Uterus (tissue), 4 donors: Measurements from ENCODE around the gene CNOT6L. TPM values are rescaled to one million over a fixed set of nuclear protein-coding genes. Genes with fewer than 3 reads are reported as not detected.

ENCODE experiments used
- DNase-seq, 2 donors: peaks; one replicate each; pipeline ENCODE4 v3.0.0-alpha.2; 2019 to 2020
- H3K27ac ChIP-seq, 2 donors: fragments of 200-600 bp; sonication (generic); 1 replicate in 1 of 2; 2 replicates in 1 of 2; pipeline ENCODE4 v1.5.1; 2016 to 2018
- H3K27me3 ChIP-seq, 2 donors: fragments of 200-600 bp; sonication (generic); one replicate each; pipeline ENCODE4 v1.5.1; 2018 to 2019; ENCODE audit warnings: control low read depth in 1 of 2
- H3K36me3 ChIP-seq, 2 donors: fragments of 200-600 bp; sonication (generic); one replicate each; pipeline ENCODE4 v1.5.1; 2019; ENCODE audit warnings: control low read depth in 1 of 2
- H3K4me1 ChIP-seq, 2 donors: fragments of 200-600 bp; sonication (generic); one replicate each; pipeline ENCODE4 v1.5.1; 2018 to 2019; ENCODE audit warnings: control low read depth in 1 of 2
- H3K4me3 ChIP-seq, 2 donors: fragments of 200-600 bp; sonication (generic); 1 replicate in 1 of 2; 2 replicates in 1 of 2; pipeline ENCODE4 v1.5.1; 2018 to 2019; ENCODE audit warnings: mild to moderate bottlenecking in 1 of 2
- H3K9me3 ChIP-seq, 2 donors: fragments of 200-600 bp; sonication (generic); one replicate each; pipeline ENCODE4 v1.5.1; 2019; ENCODE audit warnings: control low read depth in 1 of 2
- CTCF ChIP-seq, 4 experiments: fragments of 200-600 bp in 2 of 4; fragments of 450-650 bp in 2 of 4; sonication (generic) in 2 of 4; IDR thresholded peaks; one replicate each; pipeline ENCODE4 v1.5.1; 2016 to 2019; ENCODE audit warnings: antibody characterized with exemption in 4 of 4, mild to moderate bottlenecking in 2 of 4, moderate library complexity in 1 of 4
- POLR2A ChIP-seq, 2 donors: fragments of 450-650 bp; IDR thresholded peaks; one replicate each; pipeline ENCODE4 v1.6.1; 2016; ENCODE audit warnings: antibody characterized with exemption in 2 of 2, mild to moderate bottlenecking in 1 of 2, moderate library complexity in 1 of 2
- intact Hi-C: fragments of 100-400 bp; cut with DNase I; formaldehyde crosslinking; loops from one replicate; pipeline ENCODE4 v1.15.1; 2023; ENCODE audit warnings: low total_unique reads
- total RNA-seq, 4 donors: library from RNA; depleted of rRNA in 3 of 4; stranded (reverse); fragments of >200 nt in 3 of 4; gene quantifications; one replicate each; pipeline versions ENCODE4 v1.1.0 to v1.2.4, GENCODE V29; 2014 to 2023
- donor health status: DM: yes; HTN: yes; CAD: no.

CNOT6L gene
- total RNA-seq, 4 donors from 2014 or later = 6.7 to 63.2 (median 45.9) TPM

GRCh38 chr4:77820649-77821561, 1.7 kb upstream of the CNOT6L start:
- H3K27me3 ChIP-seq = no peaks in the 10 kb centered on the region
- H3K36me3 ChIP-seq = no peaks in the 10 kb centered on the region
- no peaks in the 10 kb centered on the region for H3K9me3 ChIP-seq
- peaks cover 4 to 6% of the 10 kb centered on the region in 2 donors for H3K4me1 ChIP-seq
- H3K27ac ChIP-seq = peak overlapping the region; percentile 99
- no peak for TF ChIP-seq POLR2A (IDR thresholded peaks at IDR 0.05)
- DNase-seq = no peak
- intact Hi-C loops = no loop called here
- H3K4me3 ChIP-seq = peak overlapping the region; percentile 82 to 87

GRCh38 chr4:77819843-77820648, 878 bp upstream of the CNOT6L start:
- peak; percentile 89 for DNase-seq
- intact Hi-C loops = loop anchor here (5.0 kb wide), 1 partner anchor 42 kb away; the partner anchor contains the start of gene MRPL1
- peak; percentile 88 for TF ChIP-seq POLR2A (IDR thresholded peaks at IDR 0.05)
- TF ChIP-seq CTCF (IDR thresholded peaks at IDR 0.05) = no peak
- Histone ChIP-seq H3K9me3 (no peaks in the 10 kb centered on the region), H3K4me1 (peaks cover 4 to 6% of the 10 kb centered on the region in 2 donors), H3K4me3 (peak overlapping the region; percentile 82 to 87), H3K27ac (peak overlapping the region; percentile 99), H3K27me3 (no peaks in the 10 kb centered on the region), H3K36me3 (no peaks in the 10 kb centered on the region)

- intact Hi-C loops = loop anchor here (5.0 kb wide), 1 partner anchor 43 kb away; the partner anchor contains the start of gene MRPL1
These were observed 255 bp upstream of the CNOT6L start for GRCh38 chr4:77819404-77819842.

GRCh38 chr4:77818073-77818601, 1.0 kb downstream of the CNOT6L start:
- no peaks in the 10 kb centered on the region for H3K9me3 ChIP-seq
- H3K27ac ChIP-seq = peak overlapping the region; percentile 99
- H3K27me3 ChIP-seq = no peaks in the 10 kb centered on the region
- intact Hi-C loops = loop anchor here (5.0 kb wide), 1 partner anchor 44 kb away; the partner anchor contains the start of gene MRPL1
- H3K4me3 ChIP-seq = peak overlapping the region; percentile 82 to 87
- DNase-seq = peak; percentile 61 to 62
- no peaks in the 10 kb centered on the region for H3K36me3 ChIP-seq
- TF ChIP-seq POLR2A (IDR thresholded peaks at IDR 0.05) (peak in 1 of 2 donors; percentile 3), CTCF (IDR thresholded peaks at IDR 0.05) (peak; percentile 36 to 62 (median 51))
- H3K4me1 ChIP-seq = peaks cover 4 to 6% of the 10 kb centered on the region in 2 donors

More at GRCh38 chr4:77819404-77819842, 255 bp upstream of the CNOT6L start:
- H3K9me3 ChIP-seq = no peaks in the 10 kb centered on the region
- H3K27ac ChIP-seq = peak overlapping the region; percentile 99
- peaks cover 4 to 6% of the 10 kb centered on the region in 2 donors for H3K4me1 ChIP-seq
- no peaks in the 10 kb centered on the region for H3K36me3 ChIP-seq
- no peaks in the 10 kb centered on the region for H3K27me3 ChIP-seq
- no peak for DNase-seq
- TF ChIP-seq POLR2A (IDR thresholded peaks at IDR 0.05) (no peak), CTCF (IDR thresholded peaks at IDR 0.05) (no peak)
- H3K4me3 ChIP-seq = peak overlapping the region; percentile 82 to 87
